CD4-positive, alpha-beta T cell treated with Interleukin-21 for 1 hour (primary cell): ENCODE results near the gene PLCD1.
"Not testable (repeated sequence)": the region's sequence is repeated elsewhere in the genome, so short reads cannot be mapped to it uniquely, and the experiment has no call there.

ENCODE experiments used
- DNase-seq: peaks from one replicate; pipeline ENCODE4 v3.0.0-alpha.2; 2020

The PLCD1 gene

GRCh38 chr3:37997791-37998370 is 31.6 kb downstream of the PLCD1 start:
- no peak for DNase-seq

- no peak for DNase-seq
Observed at GRCh38 chr3:37997342-37997741, 32.1 kb downstream of the PLCD1 start.

DNA sequence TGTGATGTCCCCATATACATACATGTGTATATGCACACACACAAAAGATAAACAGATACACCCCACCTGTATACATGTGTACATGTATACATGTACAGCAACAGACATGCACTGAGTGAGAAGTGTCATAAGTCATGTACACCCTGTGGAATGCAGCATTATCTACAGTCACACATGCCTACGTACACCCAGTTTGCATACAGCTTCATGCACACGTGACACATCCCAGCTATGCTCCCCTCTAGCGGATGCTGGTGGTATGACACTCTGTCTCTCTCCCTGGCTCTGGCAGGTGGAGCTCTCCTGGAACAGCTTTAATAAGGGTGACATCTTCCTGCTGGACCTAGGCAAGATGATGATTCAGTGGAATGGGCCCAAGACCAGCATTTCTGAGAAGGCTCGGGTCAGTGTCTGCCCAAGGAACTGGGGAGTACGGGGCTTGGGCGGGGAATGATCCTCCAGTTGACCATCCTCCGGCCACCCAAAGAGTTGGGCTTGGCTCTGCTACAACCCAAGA is 32.6 kb downstream of the PLCD1 start:
- peak; percentile 87 for DNase-seq

GRCh38 chr3:37995652-37996641 is 33.5 kb downstream of the PLCD1 start:
- peak; percentile 38 for DNase-seq

DNA sequence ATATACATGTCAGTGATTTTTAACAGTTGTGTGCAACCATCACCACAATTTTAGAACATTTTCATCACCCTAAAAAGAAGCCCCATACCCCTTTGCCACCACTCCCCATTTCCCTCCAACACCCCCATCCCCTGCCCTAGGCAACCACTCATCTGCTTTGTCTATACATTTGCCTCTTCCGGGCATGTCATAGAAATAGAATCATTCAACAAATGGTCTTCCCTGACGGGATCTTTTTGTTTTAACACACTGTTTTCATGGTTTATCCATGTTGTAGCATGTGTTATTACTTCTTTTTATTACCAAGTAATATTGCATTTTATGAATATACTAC is 34.8 kb downstream of the PLCD1 start:
- no peak for DNase-seq

DNA sequence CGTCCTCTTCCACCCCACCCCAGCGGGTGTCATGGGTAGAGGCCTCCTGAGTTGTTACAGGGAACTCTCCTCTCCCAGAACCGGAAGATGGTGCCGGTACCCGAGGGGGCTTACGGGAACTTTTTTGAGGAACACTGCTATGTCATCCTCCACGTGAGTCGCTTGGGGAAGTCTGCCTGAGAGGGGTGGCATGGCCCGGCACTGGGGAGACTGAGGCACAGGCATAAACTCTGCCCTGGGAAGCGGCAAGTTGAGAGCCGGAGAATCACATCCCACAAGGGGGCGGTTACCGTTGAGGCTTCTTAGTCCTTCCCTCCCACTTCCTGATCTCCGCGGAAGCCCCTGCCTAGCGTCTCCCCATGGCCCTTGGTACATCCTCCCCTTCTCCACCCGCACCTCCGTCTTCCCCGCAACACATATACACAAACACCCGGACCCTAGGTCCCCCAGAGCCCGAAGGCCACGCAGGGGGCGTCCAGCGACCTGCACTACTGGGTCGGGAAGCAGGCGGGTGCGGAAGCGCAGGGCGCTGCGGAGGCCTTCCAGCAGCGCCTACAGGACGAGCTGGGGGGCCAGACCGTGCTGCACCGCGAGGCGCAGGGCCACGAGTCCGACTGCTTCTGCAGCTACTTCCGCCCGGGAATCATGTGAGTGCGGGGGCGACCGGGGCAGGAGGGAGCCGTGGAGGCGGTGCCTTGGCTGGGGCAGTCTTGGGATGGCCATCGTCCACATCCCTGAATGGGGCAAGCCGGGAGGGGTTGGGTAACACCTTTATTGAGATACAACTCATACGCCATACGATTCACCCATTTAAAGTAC is 35.4 kb downstream of the PLCD1 start:
- peak; percentile 54 for DNase-seq

GRCh38 chr3:37993460-37993819 is 36.0 kb downstream of the PLCD1 start:
- no peak for DNase-seq

DNA sequence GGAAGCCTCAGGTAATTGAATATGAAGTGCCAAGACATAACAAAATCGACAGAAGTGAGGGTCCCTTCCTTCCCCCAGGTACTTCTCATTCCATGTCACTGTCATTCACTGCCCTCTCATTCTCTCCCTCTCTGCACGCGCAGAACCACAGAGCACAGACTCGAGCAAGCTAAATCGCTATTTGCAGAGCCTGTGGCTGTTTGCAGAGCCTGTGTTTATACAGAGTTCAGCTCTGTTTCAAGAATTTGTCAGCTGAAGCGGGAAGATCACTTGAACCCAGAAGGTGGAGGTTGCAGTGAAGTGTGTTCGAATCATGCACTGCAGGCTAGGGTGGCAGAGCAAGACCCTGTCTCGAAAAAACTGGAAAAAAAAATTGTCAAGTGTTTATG is 36.4 kb downstream of the PLCD1 start:
- no peak for DNase-seq

DNA sequence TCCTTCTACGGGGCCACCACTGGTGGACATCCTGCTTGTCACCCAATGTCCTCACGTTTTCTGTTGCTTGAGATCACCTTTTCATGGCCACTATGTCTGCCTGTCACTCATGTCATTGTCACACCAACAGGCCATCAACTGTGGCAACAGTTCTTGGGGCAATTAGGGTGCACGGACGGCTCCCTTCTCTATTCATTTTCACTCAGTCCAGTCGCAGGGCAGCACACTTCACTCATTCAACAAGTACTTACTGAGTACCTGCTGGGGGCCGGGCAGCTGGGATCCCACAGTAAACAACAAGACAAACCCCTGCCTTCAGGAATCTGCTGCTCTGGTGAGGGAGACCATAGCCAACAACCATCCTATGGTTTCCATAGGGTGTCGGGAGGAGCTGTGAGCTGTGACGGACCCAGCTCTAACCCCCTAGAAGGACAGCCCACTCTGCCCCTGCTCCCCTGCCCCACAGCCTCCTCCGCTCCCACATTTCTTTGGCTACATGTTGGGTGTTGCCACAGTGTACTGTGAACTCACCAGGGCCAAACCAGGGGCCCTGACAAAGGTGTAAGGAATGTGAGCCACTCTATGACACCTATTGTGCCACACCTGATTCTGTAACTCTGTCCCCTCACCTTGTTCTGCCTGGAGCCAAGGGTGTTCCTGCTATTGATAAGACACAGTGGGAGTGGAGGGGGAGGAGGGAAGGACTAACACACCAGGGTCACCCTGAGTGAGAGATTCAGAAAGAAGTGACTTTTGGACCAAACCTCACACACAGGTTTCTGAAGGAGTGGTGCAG is 37.0 kb downstream of the PLCD1 start:
- no peak for DNase-seq

- DNase-seq: no peak
Observed at GRCh38 chr3:37991823-37992222, 37.6 kb downstream of the PLCD1 start.

DNA sequence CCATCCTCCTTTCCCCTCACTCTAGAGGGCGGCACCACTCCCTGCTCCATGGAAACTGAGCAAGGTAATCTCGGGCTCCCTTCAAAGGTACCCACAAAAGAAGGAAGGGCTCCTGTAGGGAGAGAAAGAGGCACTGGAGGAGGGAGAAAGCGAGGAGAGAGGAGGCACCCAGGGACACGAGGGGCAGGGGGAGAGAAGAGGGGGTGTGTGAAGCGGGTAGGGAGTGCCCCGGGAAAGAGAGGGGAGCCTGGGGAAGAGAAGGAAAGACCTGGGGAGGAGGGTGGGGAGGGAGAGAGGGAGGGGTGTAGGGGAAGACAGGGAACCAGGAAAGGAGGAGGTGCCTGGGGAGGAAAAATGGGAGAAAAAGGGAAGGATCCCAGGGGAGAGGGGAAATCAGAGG is 38.3 kb downstream of the PLCD1 start:
- no peak for DNase-seq

GRCh38 chr3:37990527-37990926 is 38.9 kb downstream of the PLCD1 start, which contains the start of gene VILL:
Gene VILL (plus strand): TSS chr3:37990786. CDS start chr3:37993673, 2,887 bp downstream.
- DNase-seq: no peak

DNA sequence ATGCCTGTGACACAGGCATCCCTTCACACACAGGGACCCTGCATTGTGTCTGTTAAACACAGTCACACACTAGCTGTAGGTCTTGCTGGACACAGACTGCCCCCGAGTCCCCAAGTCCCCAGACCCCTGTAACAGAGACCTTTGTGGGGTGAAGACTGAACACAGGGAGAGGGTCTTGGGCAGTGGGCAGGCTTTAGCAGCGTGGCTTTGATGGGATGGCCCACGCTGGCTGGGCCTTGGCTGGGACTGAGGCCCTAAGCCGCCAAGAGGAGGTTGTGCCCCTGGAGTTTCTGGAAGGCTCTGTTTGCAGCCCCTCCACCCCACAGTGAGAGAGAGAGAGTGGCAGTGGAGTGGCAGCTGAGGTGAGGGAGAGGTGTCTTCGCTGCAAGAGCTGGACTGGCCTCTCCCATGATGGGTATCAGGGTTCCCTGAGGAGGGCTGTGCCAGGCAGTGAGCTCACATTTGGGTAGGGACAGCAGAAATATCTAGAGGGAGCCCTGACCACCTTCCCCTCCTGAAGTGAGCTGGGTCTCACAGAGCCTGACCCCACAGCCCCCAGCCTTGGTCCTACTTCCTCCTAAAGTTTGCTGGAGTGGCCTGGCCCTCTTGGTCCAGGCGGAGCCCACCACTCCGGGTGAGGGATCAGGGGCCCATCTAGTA is 39.5 kb downstream of the PLCD1 start:
- DNase-seq: no peak

GRCh38 chr3:37988931-37989525 is 40.4 kb downstream of the PLCD1 start:
- no peak for DNase-seq

GRCh38 chr3:37988376-37988775 is 41.1 kb downstream of the PLCD1 start:
- DNase-seq: not testable (repeated sequence)

DNA sequence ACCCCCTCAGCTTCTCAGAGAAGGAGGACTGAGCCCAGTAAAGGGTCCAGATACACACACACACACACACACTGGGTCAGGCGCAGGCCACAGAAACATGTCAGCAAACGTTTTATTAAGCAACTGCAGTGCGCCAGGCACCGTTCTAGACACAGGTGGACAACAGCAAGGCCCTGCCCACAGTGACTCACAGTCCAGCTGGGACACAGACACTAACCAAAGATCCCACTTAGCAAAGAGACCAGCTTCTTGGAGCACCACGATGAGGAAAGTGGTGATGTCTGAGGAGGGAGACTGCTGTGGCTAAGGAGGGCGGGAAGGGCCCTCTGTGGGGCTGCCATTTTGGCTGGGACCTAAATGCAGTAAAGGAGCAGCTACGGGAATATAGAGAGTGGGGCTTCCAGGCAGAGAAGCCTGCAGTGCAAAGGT is 41.7 kb downstream of the PLCD1 start:
- no peak for DNase-seq

DNA sequence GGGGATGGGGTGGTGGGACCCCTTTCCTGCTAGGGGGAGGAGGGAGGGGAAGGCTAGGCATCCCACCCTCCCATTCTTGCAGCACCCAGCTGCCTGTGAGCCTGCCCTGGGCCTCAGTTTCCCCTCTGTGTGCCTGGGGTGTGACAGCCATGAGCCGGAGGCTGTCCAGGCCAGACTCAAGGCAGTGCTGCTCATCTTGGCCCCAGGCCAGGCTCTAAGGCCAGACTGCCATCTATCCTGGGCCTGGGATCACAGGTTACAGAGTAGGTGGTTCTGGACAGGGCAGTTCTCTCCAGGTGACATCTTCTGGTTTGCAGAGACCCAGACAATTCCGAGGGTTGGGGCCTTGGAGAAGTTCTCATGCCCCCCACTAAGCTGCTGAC is 42.1 kb downstream of the PLCD1 start:
- no peak for DNase-seq

- DNase-seq: no peak
Observed at GRCh38 chr3:37986479-37987314, 42.7 kb downstream of the PLCD1 start.

GRCh38 chr3:37985637-37986320 is 43.7 kb downstream of the PLCD1 start:
- no peak for DNase-seq

- DNase-seq: no peak
Observed at GRCh38 chr3:37984596-37984995, 44.8 kb downstream of the PLCD1 start.
